HG02610 (cell line): Measurements from ENCODE around the gene HIC2.
"Not testable (repeated sequence)": the region's sequence is repeated elsewhere in the genome, so short reads cannot be mapped to it uniquely, and the experiment has no call there.

Experiments
- ATAC-seq: cut with Tn5 transposase; IDR thresholded peaks from one replicate; pipeline ENCODE4 v1.9.1; 2021; ENCODE audit warnings: mild to moderate bottlenecking, moderate library complexity; ENCODE audit not compliant: unreplicated experiment

The HIC2 gene

DNA sequence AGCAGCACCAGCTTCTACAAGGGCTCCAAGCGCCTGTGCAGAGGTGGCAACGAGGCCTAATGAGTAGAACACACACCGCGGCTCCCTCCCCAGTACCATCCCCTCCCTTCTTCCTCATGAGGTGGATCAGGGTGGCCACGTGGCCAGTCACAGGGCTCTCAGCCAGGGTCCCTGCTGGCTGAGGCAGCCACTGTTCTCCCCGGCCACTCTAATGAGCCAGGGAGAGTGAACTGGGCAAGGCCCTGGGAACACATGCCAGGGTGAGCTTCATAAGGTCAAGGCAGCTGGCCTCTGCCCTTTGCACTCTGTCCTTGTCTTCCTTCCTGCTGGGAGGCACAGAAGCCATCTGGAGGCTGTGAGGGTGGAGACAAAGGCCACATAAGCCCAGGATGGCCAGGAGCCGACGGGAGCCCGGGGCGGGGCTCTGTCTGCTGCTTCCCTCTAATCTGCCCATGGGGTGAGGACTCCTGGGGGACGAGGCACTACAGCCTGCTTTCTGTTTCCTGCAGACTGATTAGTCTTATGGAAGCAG, 72.0 kb downstream of the HIC2 start:
- ATAC-seq: not testable (repeated sequence)

DNA sequence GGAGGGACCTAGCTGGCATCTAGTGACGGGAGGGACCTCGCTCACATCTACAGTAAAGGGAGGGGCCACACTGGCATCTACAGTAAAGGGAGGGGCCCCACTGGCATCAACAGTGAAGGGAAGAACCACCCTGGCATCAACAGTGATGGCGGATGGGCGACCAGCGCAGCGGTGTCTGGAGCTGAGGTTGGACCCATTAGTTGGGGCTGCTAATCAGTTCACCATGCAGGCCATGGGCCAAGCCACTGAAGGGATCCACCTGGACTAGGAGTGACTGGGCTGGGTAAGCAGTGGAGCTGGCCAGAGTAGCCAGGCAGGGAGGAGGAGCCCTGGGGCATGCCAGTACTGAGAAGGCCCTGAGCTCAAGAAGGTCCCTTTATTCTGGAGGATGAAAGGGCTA, 73.4 kb downstream of the HIC2 start:
- not testable (repeated sequence) for ATAC-seq

DNA sequence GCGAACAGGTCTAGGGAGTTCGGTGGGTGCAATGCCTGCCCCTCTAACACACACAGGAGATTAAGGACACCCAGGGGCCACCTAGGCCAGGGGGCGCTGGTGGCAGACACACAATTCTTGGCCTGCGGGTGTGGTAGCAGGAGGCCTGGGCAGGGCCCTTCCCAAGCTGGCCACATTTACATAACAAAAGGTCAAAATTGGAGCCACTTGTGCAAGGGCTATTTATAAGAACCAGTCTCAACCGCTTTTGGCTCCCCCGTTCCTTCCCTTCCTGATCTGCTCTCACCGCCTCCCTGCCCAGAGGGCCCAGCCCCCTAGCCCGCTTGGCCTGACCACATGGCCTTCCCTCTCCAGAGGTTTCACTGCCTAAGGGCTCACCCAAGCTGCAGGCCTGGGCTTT, 75.1 kb downstream of the HIC2 start:
- ATAC-seq: not testable (repeated sequence)

DNA sequence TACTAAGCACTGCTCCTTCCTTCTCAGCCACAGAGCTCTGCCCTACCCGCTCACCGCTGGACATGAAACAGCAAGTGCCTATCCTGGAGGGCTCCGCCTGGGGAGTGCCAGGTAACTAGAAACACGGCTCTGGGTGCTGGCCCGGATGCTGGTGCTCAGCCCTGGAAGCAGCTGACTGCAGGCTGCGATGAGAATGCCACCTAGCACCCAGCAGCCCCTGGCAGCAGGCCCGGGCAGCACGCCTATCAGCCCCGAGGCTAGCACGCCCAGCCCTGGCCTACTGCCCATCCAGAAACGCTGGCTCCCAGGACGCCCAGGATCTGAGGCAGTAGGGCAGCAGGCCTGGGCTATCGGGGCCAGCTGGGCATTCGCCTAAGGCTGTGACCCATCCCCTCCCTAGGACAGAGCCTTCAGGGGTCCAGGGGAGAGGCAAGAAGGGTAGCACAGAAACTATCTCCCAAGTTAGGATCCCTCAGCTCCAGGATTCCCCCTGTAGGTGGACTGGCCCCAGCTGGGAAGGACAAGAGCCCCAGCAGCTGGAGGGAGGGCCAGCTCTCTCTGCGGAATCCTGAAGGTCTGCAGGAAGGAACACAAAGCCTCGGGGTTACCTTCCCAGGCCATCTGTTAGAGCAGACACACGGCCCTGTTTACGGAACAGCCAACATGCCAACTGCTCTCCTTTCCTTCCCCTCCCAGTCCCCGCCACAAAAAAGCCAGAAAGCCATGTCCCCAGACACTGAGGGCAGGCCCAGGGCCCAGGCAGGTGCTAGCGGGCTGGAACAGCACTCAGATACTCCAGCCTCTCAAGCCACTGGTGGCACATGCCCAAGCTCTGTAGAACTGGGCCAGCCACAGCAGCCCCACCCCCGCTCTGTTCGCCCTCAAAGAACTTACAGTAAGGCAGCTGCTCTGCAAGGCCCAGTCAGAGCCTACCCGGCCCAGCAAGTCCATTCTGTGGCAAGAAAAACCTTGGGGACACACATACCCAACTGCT, 76.9 kb downstream of the HIC2 start:
- not testable (repeated sequence) for ATAC-seq

DNA sequence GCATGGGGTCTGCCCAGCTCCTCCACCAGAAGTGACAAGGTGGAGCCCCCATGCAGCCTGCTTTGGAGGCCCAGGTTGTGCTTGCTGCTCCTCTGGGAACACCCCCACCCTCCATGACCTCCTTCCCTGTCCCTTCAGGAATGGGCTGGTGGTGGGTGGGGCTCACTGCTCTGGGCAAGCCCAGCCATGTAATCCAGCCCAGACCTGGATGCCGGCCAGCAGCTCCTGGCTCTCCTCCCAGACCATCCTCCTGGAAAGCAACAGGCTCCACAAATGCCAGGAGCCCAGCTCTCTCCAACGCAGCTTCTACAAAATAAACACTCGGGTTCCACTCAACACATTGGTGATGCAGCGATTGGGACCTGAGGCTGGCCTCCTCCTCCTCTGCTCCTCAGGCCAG, 80.8 kb downstream of the HIC2 start:
- not testable (repeated sequence) for ATAC-seq

GRCh38 chr22:21498489-21498888, 81.3 kb downstream of the HIC2 start:
- not testable (repeated sequence) for ATAC-seq

DNA sequence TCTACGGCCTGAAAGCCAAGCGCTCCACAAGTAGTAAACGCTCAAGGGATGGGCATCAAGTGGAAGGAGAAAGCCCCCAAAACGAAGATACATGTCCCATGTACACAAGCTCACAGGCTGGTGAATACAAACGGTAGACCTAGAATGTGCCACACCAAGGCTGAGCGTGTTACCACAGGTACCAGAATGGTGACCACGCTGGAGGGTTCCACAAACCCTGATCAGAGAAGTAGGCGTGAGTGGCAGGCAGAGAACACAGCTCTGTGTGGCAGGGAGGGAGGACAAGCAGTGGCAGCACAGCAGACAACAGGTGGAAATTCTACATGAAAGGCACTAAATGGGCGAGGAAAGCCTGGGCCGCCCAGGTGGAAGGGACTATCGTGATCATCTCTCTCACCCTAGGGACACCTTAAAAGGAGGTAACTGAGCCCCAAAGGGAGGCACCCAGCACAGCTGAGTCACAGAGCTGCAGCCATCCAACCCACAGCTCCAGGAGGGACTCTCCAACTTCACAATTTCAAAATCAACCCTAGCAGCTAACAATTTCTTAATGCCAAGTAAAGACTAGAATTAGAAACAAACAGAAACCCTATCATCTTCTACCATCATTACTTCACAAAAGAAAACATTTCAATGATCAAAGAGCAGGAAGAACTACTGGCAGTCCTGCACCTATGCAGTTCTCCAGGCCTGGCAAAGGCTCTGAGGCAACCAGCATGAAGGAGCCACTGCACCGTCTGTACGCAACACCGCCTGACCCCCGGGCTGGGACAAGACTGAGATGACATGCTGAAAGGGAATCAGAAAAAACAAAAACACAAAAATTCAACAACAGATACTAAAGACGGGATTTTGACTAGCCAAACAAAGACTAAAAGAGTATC, 82.7 kb downstream of the HIC2 start:
- ATAC-seq: not testable (repeated sequence)
